Measurements from ENCODE around the gene GNAQ.
A peak's percentile ranks its signal among the peaks of the same experiment; 100 is the strongest.
"Not testable (repeated sequence)": the region's sequence is repeated elsewhere in the genome, so short reads cannot be mapped to it uniquely, and the experiment has no call there.

Gene GNAQ

GRCh38 chr9:77764894-77765780 lies 266.5 kb downstream of the GNAQ start:
- H3K36me3 Mint-ChIP-seq (ENCODE audit: low read depth), result peaks cover 38% of the 10 kb centered on the region

GRCh38 chr9:77763566-77763965 lies 268.0 kb downstream of the GNAQ start:
- H3K27me3 Mint-ChIP-seq (ENCODE audit: low read depth), result no peaks in the 10 kb centered on the region
- H3K4me1 Mint-ChIP-seq, result peaks cover 6% of the 10 kb centered on the region
- peaks cover 40% of the 10 kb centered on the region for H3K36me3 Mint-ChIP-seq (ENCODE audit: low read depth)
- peaks cover 16% of the 10 kb centered on the region for H3K9me3 Mint-ChIP-seq
- H3K27ac Mint-ChIP-seq, result peak overlapping the region in 1 of 3 experiments; percentile 47
- TF ChIP-seq CTCF (IDR thresholded peaks at IDR 0.05; ENCODE audit: unreplicated experiment in 3 of 3), result no peak
- no peak overlapping the region for H3K4me3 Mint-ChIP-seq

More at GRCh38 chr9:77764894-77765780, 266.5 kb downstream of the GNAQ start:
- peak in 1 of 3 experiments; percentile 15 for TF ChIP-seq CTCF (IDR thresholded peaks at IDR 0.05; ENCODE audit: unreplicated experiment in 3 of 3)
- Mint-ChIP-seq H3K27ac (no peak overlapping the region), H3K4me3 (no peak overlapping the region), H3K9me3 (peaks cover 13% of the 10 kb centered on the region), H3K4me1 (peaks cover 6% of the 10 kb centered on the region), H3K27me3 (ENCODE audit: low read depth) (no peaks in the 10 kb centered on the region)

- H3K9me3 Mint-ChIP-seq, result peaks cover 25% of the 10 kb centered on the region
- not testable (repeated sequence) for H3K4me1 Mint-ChIP-seq; H3K27me3 Mint-ChIP-seq (ENCODE audit: low read depth); H3K4me3 Mint-ChIP-seq; H3K27ac Mint-ChIP-seq
- peaks cover 52% of the 10 kb centered on the region for H3K36me3 Mint-ChIP-seq (ENCODE audit: low read depth)
Measured at GRCh38 chr9:77760919-77761318, 270.7 kb downstream of the GNAQ start.

GRCh38 chr9:77759391-77759790 lies 272.2 kb downstream of the GNAQ start:
- no peaks in the 10 kb centered on the region for H3K27me3 Mint-ChIP-seq (ENCODE audit: low read depth)
- no peaks in the 10 kb centered on the region for H3K4me1 Mint-ChIP-seq
- no peak overlapping the region for H3K4me3 Mint-ChIP-seq
- peaks cover 54% of the 10 kb centered on the region for H3K36me3 Mint-ChIP-seq (ENCODE audit: low read depth)
- peaks cover 25% of the 10 kb centered on the region for H3K9me3 Mint-ChIP-seq
- H3K27ac Mint-ChIP-seq, result no peak overlapping the region
- no peak for TF ChIP-seq CTCF (IDR thresholded peaks at IDR 0.05; ENCODE audit: unreplicated experiment in 3 of 3)

GRCh38 chr9:77756449-77756848 lies 275.2 kb downstream of the GNAQ start:
- Mint-ChIP-seq H3K36me3 (ENCODE audit: low read depth) (peaks cover 54% of the 10 kb centered on the region), H3K4me1 (peaks cover 13% of the 10 kb centered on the region), H3K4me3 (no peak overlapping the region), H3K27me3 (ENCODE audit: low read depth) (no peaks in the 10 kb centered on the region), H3K9me3 (peaks cover 15% of the 10 kb centered on the region), H3K27ac (no peak overlapping the region)
- TF ChIP-seq CTCF (IDR thresholded peaks at IDR 0.05; ENCODE audit: unreplicated experiment in 3 of 3), result no peak

- Mint-ChIP-seq H3K4me1 (peaks cover 27% of the 10 kb centered on the region), H3K4me3 (no peak overlapping the region), H3K27me3 (ENCODE audit: low read depth) (no peaks in the 10 kb centered on the region), H3K9me3 (peaks cover 12% of the 10 kb centered on the region), H3K36me3 (ENCODE audit: low read depth) (peaks cover 52% of the 10 kb centered on the region), H3K27ac (peak overlapping the region; percentile 22 to 78 (median 65))
- no peak for TF ChIP-seq CTCF (IDR thresholded peaks at IDR 0.05; ENCODE audit: unreplicated experiment in 3 of 3)
Measured at GRCh38 chr9:77753180-77753579, 278.4 kb downstream of the GNAQ start.
